Measurements from ENCODE around the gene MAMDC2.
"Not testable (repeated sequence)": the region's sequence is repeated elsewhere in the genome, so short reads cannot be mapped to it uniquely, and the experiment has no call there.

MAMDC2 gene

GRCh38 chr9:70043689-70044489 lies at the start of gene MAMDC2:
Gene MAMDC2, plus strand, starts transcription at chr9:70043848. Its CDS starts 350 bp downstream, at chr9:70044198.
- no peak for DNase-seq

DNA sequence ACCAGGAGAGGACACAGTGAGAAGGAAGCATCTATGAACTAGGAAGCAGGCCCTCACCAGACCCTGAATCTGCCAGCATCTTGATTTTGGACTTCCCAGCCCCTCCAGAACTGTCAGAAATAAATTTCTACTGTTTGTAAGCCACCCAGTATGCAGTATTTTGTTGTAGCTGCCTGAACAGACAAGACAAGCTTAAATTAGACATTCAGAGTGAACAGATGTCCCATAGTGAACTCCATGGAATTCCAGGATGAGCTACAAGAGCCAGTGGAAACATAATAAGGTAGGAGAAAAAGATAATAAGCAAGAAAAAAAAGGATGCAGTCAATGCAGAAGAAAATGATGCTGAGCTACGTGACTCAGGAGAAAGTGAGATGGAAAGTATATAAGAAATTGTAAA lies 47.8 kb upstream of the MAMDC2 start:
- no peak for DNase-seq

DNA sequence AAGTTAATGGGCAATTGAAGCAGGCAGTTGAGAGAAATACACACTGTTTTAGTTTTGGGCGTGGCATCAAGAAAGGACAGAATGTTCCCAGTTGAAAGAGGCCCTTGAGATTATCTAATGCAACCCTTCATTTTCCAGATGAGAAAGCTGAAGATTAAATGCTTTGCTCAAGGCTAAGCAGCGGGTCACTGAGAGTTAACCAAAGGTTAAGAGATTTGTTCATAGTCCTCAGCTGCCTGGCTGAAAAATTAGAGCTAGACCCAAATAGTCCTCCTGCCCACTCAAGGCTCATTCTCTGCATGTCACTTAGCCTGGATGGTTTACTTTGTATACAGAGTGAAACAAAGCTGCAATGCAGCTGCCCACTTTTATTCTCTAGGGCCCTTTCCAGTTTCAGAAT lies 46.7 kb upstream of the MAMDC2 start:
- no peak for DNase-seq

- no peak for DNase-seq
These were observed 46.1 kb upstream of the MAMDC2 start for GRCh38 chr9:69997524-69997923.

- no peak for DNase-seq
These were observed 44.3 kb upstream of the MAMDC2 start for GRCh38 chr9:69999315-69999714.

DNA sequence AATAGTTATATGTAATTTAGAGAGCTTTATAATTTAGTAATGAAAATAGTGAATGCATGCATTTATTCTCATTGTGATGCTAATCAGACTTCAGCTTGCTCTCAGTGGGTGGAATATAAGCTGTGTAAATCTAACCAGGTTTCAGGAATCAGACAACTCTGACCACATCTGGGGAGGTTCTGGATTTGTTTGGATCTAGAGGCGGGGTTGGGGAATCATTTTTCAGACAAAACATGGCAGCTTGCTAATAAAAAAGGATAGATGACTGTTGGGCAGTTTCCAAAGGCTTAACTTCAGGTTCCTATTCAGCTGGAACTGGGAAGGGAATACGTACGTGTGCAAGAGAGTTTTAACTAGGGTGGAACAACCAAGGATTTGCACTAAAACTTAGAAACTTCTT lies 43.2 kb upstream of the MAMDC2 start:
- no peak for DNase-seq

GRCh38 chr9:70003901-70004714 lies 39.5 kb upstream of the MAMDC2 start:
- no peak for DNase-seq

GRCh38 chr9:70006306-70006705 lies 37.3 kb upstream of the MAMDC2 start:
- no peak for DNase-seq

DNA sequence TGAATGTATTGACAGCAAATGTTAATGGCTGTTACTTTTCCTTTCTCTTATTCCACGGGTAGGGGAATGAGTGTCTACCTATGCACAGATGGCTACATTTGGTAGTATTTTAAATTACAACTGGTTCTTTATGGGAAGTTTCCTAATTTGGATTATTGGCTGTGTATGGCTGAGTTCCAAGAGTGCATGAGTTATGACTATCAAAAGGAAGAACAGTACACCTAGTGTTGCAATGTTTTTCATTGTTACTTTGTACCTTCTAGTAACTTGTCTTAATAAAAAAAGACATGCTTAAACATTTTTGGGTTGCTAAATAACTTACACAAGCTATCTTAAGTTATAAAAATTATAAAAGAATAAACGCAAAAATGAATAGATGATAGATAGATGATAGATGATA lies 35.8 kb upstream of the MAMDC2 start:
- DNase-seq: no peak

DNA sequence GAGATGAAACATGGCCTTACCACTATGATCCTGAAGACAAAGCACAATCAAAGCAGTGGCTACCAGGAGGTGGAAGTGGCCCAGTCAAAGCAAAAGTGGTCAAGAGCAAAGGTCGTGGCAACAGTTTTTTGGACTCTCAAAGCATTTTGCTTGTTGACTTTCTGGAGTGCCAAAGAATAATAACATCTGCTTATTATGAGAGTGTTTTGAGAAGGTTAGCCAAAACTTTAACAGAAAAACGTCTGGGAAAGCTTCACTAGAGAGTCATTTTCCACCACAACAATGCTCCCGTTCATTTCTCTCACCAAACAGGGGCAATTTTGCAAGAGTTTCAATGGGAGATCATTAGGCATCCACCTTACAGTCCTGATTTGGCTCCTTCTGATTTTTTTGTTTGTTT lies 33.6 kb upstream of the MAMDC2 start:
- no peak for DNase-seq

DNA sequence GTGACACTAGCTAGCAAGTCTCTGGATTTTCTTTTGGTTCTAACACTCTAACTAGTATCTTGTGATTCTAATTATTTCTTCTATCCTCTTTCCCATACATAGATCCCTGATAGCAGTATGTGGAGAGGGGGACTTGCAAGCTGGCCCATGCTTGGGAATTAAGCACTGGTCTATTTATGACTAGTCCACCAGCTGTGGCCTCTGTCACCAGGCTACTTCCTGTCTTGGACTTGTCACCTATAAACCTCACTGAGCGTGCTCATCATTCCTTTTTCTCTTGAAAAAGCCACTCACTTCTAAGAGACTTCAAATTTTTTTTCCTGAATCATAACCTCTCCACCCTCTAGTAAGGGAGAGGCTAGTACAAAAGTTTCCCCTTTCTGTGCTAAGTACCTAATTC lies 32.3 kb upstream of the MAMDC2 start:
- DNase-seq: no peak

DNA sequence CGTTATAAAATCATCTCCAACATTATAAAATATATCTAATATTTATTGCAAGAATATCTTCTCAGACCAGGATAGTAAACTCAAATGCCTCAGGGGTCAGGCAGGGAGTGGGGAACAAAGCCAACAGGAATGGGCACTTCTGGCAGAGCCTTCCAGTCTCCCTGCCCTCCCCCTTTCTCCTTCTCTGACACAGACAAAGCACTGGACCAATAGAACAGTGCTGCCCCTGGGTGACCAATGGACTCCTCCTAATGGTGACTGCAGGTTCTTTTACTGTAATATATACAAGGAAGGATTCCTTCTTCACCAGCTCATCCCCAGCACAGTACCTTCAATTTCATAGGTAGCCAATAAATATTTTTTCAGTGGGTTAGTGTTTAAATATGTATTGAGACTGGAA lies 31.1 kb upstream of the MAMDC2 start:
- DNase-seq: no peak

GRCh38 chr9:70013598-70014196 lies 30.0 kb upstream of the MAMDC2 start:
- no peak for DNase-seq

DNA sequence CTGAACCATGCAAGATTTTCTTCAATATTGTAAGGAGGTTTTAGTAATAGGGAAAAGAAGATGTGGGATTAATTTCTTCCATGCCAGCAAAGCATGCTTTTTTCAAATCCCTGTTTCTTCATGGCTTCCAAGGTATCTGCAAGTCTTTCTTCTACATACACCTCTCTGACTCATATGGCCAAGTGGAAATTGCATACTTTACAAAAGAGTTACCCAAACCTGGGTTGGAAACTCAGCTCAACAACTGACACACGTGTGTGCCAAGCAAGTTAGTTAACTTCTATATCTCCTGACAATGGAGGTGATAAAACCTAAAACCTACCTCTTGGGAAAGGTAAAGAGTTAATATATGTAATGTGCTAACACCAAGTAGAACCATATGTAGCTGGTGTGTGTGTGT lies 28.5 kb upstream of the MAMDC2 start:
- DNase-seq: no peak

DNA sequence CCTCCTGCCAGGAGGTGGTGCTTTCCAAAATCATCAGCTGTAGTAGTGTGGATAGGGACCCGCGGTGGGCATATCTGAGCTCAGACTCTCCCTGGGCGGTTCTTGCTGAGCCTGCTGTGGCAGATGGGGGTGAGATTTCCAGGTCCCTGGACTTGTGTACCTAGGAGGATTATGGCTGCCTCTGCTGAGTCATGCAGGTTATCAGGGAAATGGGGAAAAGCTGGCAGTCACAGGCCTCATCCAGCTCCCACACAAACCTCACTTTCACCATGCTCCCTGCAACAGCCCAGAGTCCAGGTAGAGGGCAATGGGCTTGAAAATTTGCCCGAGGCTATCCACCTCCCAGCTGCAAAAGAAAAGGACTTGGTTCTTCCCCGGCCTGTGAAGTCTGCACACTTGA lies 23.4 kb upstream of the MAMDC2 start:
- DNase-seq: no peak

GRCh38 chr9:70020991-70021571 lies 22.6 kb upstream of the MAMDC2 start:
- DNase-seq: no peak

GRCh38 chr9:70028287-70028686 lies 15.4 kb upstream of the MAMDC2 start:
- no peak for DNase-seq

- DNase-seq: no peak
These were observed 13.5 kb upstream of the MAMDC2 start for GRCh38 chr9:70030156-70030555.

DNA sequence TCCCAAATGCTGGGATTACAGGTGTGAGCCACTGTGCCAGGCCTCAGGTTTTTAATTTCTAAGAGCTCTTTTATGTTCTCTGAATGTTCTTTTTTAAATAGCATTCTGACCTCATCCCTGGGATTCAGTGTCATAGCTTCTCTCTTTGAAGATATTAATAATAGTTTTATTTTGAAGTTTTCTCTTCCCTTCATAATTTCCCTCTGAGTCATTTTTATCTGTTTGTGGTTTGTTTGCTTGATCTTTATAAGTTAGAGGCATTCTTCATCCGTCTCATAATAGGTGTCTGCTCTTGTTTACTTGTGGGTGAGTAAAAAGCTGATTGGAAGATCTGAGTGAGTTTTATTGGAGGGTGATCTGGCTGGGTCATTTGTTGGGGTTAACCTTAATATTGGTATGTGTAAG lies 12.5 kb upstream of the MAMDC2 start:
- no peak for DNase-seq

DNA sequence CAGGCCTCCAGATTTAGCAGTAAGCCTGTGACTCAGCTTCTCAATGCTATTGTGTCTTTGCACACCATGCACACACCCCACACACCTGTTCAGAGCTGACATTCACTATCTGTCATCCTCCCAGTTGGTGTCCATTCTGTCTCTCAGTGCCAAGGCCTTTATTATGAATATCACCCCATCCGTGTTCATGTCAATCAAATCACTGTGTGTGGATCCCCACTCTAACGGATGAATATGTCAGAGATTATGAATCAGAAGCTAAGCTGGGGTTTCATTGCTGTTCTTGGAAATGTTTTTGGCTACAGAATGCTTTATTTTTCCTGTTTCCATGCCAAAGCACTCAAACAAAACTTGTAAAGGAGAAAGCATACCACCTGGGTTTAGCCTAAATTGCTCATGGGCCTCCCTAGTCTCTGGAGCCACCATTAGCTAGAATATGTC lies 9.4 kb upstream of the MAMDC2 start:
- DNase-seq: no peak

DNA sequence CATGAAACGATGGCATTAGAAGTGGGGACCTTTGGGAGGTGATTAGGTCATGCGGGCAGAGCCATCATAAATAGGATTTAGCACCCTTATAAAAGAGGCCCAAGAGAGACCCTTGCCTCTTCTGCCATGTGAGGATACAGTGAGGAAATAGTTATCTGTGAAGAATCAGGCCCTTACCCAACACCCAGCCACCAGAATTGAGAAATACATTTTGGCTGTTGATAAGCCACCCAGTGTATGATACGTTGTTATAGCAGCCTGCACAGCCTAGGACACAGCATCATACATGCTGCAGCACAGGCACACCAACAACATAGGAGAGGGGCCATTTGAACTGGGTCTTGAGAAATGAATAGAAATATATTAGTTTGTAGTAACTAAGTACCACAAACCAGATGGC lies 8.0 kb upstream of the MAMDC2 start:
- DNase-seq: no peak

DNA sequence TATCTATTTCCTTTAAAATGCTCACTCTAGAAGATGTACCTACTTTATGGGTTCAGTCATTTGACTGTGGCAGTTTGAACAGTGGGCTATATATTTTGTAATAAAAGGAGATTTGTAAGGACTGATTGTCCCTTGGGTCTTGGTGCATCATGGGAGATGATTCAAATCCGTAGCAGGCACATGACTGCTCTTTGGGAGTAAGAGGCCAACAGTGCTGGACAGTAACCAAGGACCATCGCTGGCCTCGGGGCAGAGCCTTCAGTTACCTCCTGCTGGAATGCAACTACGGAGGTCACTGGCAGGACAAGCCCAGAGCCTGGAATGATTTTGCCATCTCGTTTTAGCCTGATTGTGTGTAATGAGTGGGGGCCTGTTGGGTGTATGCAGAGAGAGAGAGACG lies 7.0 kb upstream of the MAMDC2 start:
- DNase-seq: no peak

DNA sequence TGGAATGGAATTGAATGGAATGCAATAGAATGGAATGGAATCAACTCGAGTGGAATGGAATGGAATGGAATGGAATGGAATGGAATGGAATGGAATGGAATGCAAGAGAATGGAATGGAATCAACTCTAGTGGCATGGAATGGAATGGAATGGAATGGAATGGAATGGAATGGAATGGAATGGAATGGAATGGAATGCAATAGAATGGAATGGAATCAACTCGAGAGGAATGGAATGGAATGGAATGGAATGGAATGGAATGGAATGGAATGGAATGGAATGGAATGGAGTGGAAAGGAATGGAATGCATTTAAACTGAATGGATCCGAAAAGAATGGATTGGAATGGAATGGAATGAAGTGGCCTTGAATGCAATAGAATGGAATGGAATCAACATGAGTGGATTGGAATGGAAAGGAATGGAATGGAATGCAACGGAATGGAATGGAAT lies 5.5 kb upstream of the MAMDC2 start:
- DNase-seq: not testable (repeated sequence)

All from MV-4-11 (cell line).